DMS79 treated with DMSO at 0.1 percent for 48 hours (cell line): Measurements from ENCODE around the gene TMEM174.
A peak's percentile ranks its signal among the peaks of the same experiment; 100 is the strongest.

Experiments
- DNase-seq: peaks from one replicate; lab custom pipeline; 2025; lab: John Stamatoyannopoulos, UW

The TMEM174 gene

DNA sequence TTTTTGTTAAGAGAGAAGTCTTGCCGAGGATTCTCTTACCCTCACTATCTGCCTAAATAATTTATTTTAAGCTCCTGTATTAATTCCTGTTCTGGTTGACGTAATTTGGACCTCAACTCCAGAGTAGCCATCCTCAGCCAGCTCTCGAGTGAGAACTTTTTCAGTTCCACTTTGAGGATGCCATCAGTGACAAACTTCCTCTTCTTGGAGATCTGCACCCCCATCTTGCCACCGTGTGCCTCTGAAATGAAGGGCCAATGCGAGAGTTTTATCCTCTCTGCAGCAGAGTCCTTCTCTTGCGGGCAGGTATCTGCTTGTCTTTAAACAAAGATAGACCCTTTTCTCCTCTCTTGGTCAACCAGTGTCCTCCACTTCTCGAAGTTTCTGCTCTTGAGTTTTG lies 19.5 kb upstream of the TMEM174 start:
- DNase-seq: no peak

DNA sequence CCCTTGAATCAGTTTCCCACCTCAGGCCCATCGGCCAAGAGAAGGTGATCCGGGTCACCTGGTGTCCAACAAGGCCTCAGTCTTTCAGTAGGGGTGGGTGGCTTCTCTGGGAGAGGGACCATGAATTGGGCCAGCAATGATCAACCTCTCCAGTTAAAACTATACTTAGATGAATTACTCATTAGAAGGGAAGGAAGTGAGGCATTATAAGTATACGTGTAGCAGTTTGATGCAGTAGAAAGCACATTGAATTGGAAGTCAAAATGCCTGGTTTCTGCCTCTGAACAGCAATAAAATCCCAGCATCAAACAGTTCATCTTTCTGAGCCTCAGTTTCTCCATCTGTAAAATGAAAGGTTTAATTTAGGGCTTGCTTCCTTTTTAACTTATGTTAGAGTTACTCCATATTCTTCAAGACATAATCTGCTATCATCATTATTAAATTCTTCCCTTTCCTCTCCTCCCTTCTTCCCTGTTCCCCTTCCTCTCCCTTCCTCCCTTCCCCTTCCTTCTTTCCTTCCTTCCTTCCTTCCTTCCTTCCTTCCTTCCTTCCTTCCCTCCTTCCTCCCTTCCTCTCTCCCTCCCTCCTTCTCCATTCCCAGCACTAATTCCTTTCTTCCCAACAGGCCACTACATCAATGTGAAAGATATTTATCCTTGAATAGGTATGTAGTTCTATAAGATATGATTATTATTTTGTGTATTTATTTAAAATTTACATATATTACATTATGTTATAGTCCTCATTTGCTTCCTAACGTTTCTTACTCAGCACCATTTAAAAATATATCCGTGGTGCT lies 18.6 kb upstream of the TMEM174 start:
- DNase-seq: no peak

DNA sequence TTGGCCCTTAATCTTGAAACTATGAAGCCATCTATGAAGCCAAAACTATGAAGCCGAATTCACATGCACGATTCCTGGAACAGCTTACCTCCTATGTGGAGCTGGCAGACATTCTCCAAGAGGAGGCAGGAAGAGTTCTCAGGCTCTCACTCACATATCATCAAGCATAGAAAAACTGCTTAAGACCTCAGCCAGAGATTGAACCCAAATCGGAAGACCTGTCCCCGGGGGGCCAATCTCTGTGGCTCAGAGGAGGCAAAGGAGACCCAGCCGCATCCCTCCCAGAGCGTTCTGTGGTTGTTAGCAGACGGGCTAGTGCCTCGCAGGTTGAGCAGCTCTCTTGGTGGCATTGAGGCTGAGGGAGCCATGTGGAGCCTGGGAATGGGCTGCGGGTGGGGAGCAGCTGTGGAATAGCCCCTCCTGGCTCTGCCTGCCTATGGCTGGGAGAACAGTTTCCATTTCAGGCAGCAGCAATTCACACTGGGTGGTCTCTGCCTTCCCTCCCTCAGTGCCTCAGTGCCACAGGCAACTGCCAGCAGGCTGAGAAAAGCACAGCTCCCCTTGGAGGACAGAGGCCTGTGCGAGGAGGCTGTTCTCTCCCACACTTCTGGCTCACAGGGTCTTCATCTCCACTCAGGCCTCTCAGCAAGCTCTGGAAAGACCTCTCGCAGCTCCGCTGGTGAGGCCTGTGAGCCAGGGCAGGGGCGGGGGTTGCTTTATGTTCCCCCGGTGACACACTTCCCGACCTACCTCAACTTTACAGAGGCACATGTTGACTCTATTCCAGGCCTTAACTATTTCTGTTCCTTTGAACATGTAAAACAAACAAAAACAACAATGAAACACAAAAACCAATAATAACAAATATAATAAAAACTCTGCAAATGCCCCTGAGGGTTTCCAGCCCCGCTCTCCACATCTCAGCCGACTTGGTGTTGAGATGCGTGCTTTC lies 17.4 kb upstream of the TMEM174 start:
- no peak for DNase-seq

DNA sequence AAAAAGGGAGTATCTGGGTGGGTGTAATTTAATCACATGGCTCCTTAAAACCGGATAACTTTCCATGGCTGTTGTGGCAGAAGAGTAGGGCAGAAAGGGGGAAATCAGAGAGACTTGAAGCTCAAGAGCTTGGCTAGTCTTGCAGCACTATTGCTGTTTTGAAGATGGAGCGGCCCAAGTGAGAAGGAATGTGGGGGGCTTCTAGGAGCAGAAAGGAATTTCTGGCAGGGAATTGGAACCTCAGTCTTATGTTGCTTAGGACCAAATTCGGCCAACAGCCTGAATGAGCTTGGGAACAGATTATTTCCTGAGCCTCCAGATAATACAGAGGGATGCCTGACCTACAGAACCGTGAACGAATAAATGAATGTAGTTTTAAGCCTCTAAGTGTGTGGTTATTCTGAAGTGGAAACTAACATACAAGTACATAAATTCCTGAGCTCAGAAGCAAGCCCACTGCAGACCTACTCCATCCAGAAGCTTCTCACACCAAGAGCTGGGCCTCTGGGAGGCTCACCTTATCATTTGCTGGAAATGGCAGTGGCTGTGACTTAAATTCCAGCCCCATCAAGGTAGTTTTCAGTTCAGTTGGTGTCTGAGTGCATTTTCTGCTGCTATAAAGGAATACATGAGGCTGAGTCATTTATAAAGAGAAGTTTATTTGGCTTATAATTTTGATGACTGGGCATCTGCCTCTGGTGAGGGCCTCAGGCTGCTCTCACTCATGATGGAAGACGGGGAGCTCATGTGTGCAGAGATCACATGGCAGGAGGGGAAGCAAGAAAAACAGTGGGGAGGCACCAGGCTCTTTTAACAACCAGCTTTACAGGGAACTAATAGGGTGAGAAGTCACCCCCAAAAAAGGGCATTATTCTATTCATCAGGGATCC lies 15.3 kb upstream of the TMEM174 start:
- DNase-seq: peak; percentile 11

DNA sequence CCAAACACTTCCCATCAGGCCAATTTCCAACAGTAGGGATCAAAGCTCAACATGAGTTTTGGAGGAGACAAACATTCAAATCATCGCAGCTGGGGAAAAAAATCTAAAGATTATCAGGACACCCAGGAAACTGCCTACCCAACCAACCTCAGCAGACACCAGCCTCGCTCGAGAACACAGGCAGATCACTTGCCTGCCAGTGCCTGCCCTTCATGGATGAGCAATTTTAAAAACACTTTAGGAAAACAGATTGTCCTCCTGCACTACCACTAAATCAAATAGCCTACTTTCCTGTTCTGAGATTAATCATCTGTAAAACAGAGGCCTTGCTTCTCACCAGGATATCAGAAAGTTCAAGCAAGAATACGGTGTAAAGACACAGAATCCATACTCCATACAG lies 14.7 kb upstream of the TMEM174 start:
- DNase-seq: peak; percentile 53

DNA sequence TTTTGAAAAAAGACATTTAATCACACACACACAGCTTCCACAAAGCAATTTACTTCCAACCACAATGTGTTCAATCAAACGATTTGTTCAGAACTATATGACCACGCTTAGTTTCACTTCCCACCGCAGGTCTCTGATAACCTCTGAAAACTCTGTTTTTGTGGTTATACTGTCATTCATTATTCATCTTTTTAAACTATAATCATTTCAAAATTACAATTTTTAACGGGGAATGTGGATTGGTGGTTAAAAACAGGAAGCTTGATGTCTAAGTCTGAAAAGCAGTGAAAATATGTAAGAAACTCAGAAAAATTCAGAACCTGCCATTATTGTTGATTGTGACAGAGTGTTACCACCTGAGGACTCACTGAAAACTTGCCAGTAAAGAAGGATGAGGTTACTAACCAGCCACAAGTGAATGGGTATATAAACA lies 12.7 kb upstream of the TMEM174 start:
- no peak for DNase-seq

DNA sequence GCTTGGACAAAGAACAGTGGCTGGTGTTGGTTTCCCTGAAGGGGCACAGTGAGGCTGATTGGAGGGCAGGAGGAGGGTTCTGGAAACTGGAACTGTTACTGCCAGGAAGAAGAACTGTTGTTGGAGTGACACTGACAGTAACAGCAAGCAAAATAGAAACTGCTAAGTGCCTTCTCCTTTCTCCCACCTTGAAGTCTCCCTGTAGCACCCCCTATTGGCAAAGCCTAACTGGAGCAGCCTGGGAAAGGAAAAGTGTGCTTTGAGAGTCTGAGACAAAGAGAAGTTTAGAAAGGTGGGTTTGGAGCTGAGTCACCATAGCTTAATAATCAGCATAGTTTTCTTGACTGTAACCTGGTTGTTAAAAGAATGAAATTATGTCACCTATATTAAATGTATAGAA lies 2.5 kb upstream of the TMEM174 start:
- DNase-seq: no peak

DNA sequence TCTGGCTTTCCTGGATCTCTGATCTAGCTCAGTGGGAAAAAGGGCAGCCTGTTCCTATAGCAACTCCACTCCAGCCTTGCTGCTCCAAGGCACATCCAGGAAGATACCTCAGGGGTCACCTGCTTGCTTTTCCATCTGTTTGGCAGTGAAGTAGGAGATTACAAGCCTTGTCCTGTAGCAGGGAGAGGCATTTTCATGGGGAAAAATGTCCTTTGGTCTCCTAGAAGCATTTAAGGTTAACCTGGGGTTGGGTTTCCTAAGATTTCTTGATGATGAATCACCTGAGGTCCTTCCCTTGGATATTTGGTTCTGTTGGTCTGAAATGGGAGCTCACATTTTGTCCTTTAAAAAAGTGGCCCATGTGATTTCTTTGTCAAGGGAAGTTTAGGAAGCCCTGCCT lies 1.5 kb upstream of the TMEM174 start:
- peak; percentile 15 for DNase-seq

DNA sequence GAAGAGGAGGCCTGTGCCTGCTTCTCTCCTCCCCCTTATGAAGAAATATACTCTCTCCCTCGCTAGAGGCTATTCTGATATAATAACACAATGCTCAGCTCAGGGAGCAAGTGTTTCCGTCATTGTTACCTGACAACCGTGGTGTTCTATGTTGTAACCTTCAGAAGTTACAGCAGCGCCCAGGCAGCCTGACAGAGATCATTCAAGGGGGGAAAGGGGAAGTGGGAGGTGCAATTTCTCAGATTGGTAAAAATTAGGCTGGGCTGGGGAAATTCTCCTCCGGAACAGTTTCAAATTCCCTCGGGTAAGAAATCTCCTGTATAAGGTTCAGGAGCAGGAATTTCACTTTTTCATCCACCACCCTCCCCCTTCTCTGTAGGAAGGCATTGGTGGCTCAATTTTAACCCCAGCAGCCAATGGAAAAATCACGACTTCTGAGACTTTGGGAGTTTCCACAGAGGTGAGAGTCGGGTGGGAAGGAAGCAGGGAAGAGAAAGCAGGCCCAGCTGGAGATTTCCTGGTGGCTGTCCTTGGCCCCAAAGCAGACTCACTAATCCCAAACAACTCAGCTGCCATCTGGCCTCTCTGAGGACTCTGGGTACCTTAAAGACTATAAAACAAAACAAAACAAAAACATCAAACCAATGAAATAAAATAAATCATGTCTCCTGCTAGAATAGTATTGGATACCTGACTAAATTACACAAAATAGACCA lies 1.3 kb downstream of the TMEM174 start:
- DNase-seq: no peak

DNA sequence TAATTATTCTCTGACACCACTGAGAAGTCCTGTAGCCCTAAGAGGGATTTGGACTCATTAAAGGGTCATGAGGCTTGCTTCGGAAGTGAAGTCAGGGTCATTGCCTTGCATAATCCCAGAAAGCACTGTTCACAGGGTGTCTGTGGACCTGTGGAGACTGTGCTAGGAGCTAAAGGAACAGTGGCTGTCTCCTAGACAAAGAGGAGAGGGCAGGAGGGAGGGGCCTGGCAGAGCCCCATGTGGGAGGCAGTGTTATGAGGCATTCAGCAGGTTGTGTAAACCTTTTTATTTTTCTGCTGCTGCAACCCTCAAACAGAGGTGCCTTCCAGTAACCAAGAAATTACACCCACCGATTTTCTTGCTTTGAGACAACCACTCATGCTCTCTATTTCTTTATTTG lies 3.3 kb downstream of the TMEM174 start:
- DNase-seq: no peak

DNA sequence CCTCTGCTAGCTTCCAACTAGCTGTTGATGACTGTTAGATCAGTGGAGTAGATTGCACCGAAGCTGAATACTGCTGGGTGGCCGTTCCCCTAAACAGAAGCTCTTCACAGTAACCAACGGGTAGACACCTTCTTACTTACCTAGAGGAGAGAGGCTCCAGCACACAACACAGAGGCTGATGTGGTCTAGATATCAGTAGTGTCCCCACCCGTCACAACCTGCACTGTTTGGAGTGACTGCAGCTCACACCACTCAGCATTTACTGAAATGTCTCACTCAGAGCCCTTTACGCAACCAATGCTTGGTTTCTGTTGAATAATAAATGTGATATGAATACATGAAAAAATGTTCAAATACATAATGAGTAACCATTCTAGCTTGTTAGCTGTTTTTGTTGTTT lies 5.3 kb downstream of the TMEM174 start:
- DNase-seq: no peak

DNA sequence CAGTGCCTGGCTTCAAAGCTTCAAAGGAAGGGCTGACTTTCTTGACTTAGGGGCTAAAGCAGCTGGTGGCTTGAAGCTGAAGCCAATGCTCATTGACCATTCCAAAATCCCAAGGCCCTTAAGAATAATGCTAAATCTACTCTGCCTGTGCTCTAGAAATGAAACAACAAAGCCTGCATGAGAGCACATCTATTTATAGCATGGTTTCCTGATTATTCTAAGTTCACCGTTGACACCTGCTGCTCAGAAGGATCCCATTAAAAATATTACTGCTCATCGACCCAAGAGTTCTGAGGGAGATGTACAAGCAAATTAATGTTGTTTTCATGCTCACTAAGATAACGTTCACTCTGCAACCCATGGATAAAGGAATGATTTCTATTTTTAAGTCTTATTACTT lies 6.7 kb downstream of the TMEM174 start:
- DNase-seq: no peak

DNA sequence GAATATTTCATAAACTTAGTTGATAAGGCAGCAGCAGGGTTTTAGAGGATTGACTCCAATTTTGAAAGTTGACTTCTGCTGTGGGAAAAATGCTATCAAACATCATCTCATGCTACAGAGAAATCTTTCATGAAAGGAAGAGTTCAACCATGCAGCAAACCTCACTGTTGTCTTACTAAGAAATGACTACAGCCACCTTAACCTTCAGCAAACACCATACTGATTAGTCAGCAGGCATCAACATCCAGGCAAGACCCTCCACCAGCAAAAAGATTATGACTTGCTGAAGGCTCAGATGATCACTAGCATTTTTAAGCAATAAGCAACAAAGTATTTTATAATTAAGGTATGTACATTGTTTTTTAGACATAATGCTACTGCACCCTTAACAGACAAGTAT lies 7.6 kb downstream of the TMEM174 start:
- DNase-seq: no peak

DNA sequence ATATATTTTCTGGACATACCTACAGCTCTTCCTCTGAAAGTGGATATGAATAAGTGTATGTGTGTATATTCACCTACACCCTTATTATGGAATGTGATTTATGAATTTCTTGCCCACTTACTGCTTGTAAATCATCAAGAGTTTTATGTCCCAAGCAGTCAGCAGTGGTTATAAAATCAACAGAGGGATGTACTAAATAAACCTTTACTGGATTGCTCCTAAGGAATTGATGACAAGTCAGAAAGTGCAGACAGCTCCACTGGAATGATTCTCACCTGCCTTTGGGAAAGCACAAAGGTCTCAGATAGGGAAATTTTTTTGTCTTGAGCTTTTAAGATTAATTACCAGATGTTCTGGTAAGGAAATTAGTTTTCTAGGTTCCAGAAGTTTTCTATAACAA lies 9.3 kb downstream of the TMEM174 start:
- no peak for DNase-seq

DNA sequence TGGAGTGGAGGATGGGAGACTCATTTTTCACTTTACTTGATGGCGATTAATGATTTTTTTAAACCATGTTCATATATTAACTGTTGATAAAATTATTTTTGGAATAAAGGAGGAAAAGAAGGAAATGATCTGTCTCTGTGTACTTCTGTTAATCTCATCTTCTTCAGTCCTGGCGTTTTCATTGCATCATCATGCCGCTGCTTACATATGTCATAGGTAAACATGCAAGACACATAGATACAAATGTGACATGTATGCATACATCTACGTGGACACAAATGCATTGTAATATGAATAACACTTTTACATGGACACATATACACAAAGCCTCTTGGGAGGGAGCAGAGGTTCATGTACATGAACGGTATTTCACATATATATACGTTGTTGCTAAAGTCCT lies 10.0 kb downstream of the TMEM174 start:
- no peak for DNase-seq

DNA sequence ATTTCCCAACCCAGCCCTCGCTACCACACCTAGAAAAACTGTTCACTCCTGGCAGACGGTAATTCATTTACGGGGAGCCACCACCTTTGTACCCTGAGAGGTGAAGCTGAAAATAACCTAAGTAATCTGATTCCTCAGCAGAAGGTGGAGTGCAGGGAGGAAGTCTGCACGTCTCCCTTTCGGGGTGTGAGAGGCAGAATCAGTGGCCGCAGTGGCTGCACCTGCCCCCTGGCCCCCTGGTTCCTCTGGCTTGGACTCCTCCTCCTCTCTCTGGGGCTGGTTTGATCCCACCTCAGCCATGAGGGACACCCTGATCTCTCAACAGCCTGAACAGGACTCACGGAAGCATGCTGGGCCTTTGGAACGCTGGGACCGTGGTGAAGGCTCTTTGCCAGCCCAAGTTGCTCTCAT lies 10.5 kb downstream of the TMEM174 start:
- no peak for DNase-seq

DNA sequence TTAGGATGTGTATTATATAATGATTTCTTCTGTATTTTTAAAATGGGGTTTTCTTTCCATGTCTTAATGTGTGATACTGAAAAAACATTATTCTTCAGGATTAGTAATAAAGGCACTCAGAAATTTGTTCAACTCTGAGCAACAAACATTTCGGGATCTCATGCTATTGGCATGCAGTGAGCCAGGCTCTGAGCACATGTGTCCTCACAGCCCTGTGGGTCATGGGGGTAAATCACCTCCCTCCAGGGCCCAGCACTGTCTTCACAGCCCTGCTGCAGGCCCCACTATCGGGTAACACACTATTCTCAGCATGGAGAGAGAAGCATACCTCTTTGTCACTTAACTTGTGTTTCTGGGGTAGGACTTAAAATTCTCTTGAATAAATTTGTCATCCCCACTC lies 14.0 kb downstream of the TMEM174 start:
- DNase-seq: no peak

DNA sequence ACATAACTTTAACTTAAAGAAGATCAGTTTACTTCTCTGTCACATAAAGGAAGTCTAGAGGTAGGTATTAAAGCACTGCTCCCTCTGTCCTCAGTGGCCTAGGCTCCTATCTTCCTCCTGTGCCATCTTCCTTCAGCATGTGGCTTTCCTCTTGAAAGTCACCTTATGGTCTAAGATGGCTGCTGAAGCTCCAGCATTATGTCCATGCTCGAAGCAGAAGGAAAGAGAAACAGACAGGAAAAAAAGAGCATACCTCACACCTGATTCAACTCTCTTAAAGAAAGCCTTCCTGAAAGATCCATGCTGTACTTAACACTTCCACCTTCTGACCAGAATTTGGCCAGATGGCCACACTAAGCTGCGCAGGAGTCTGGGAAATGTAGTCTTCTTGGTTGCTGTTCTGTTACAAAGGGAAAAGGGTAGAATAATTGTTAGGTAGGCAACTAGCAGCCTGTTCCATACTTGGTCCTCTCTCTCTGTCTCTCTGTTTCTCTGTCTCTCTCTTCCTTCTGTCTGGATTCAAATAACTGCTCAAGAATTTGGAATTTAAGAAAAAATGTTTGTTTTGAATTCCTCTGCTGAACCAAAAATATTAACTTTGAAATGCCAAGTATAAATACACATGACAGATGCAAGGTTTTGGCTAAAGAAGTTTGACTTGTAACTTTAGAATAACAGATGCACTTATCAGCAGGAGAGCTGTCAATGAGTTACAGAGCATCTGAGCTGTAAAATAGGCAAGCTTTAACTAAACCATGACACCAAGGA lies 16.0 kb downstream of the TMEM174 start:
- DNase-seq: no peak

DNA sequence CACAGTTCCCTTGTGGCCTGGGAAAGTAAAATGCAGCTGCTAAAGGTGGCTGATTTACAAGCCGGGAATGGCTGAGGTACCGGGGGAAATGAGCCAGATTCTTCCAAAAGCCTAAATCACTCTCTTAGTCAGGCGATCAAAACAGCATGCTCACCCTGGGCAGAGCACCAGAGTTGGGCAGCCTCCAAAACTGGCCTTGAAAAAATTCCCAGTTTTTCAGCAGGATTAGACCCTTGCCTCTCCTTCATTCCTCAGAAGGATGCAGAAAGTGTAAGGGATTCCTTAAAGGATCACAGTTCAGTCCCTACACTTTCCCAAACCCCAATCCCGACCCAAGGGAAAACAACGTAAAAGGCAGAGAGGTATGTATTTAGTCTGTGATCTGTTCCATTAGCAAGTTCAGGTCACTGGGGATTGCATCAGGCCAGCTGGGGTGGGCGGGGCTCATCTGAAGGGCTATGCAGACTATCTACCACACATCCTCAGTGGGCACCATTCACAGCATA lies 16.9 kb downstream of the TMEM174 start:
- DNase-seq: no peak

DNA sequence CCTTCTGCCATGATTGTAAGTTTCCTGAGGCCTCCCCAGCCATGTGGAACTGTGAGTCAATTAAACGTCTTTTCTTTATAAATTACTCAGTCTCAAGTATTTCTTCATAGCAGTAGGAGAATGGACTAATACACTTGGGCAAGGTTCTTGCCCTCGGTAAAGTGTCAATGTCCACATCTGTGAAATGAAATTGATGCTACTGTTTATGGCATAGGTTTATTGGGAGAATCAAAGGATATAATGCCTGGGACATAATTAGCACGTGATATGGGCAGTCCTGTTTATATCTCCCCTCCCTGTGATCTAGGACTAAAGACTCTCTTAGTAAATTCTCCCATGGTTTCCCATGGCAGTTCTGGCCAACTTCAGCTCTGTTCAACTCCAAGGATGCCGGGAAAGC lies 19.4 kb downstream of the TMEM174 start:
- no peak for DNase-seq

DNA sequence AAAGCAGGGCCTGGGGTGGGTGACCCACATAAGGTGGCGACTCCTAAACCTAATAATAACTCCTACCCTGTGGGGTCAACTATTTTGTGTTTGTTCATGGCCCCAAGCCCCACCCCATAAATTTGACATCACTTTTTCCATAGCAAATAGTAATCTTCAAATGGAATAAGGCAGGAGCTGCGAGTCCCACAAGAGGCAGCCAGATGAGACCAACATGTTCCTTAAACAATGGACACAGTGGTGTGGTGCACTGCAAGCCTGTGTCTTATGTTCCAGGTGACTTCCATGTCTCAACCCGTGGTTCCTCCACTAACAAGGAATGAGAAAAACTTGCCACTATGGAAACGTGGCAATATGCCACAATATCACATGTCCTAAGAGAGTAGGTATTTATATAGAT lies 20.6 kb downstream of the TMEM174 start:
- DNase-seq: no peak
